Neuronal stem cell (in vitro differentiated cells): ENCODE data around the gene ERVMER34-1.

ENCODE experiments used
- DNase-seq: peaks from one replicate; pipeline ENCODE4 v3.0.0-alpha.2; 2013; ENCODE audit warnings: low spot score
- H2AFZ ChIP-seq: one replicate; pipeline ENCODE4 v1.6.1; 2013; ENCODE audit warnings: mild to moderate bottlenecking, low read length, inconsistent platforms
- H2AK5ac ChIP-seq: 2 replicates; pipeline ENCODE4 v1.6.1; 2013; ENCODE audit warnings: low read depth, mild to moderate bottlenecking, inconsistent platforms, low read length, moderate library complexity, mixed read lengths
- H2BK120ac ChIP-seq: 2 replicates; pipeline ENCODE4 v1.6.1; 2013; ENCODE audit warnings: low read depth, mild to moderate bottlenecking, inconsistent platforms, low read length, moderate library complexity, mixed read lengths
- H2BK12ac ChIP-seq: one replicate; pipeline ENCODE4 v1.6.1; 2013; ENCODE audit warnings: low read length, inconsistent platforms
- H2BK15ac ChIP-seq: 2 replicates; pipeline ENCODE4 v1.6.1; 2013; ENCODE audit warnings: mild to moderate bottlenecking, low read length, inconsistent platforms, mixed read lengths
- H2BK5ac ChIP-seq: one replicate; pipeline ENCODE4 v1.6.1; 2013; ENCODE audit warnings: inconsistent platforms, mild to moderate bottlenecking, low read length, moderate library complexity
- H3K14ac ChIP-seq: one replicate; pipeline ENCODE4 v1.6.1; 2013; ENCODE audit warnings: low read length, inconsistent platforms
- H3K18ac ChIP-seq: 2 replicates; pipeline ENCODE4 v1.6.1; 2013; ENCODE audit warnings: low read length, inconsistent platforms
- H3K23ac ChIP-seq: 2 replicates; pipeline ENCODE4 v1.6.1; 2013; ENCODE audit warnings: low read depth, mild to moderate bottlenecking, mixed read lengths, low read length, inconsistent platforms; ENCODE audit not compliant: poor library complexity
- H3K27ac ChIP-seq: replicated peaks from 3 replicates; pipeline ENCODE4 v1.5.1; 2013; ENCODE audit warnings: low read length, inconsistent platforms
- H3K27me3 ChIP-seq, 3 experiments: 2 replicates each; pipeline ENCODE4 v1.6.1; 2013; ENCODE audit warnings: low read length in 3 of 3, mild to moderate bottlenecking in 2 of 3, inconsistent platforms in 1 of 3, low read depth in 1 of 3, mixed read lengths in 1 of 3, moderate library complexity in 1 of 3; ENCODE audit not compliant: control insufficient read depth in 3 of 3, insufficient read depth in 3 of 3
- H3K36me3 ChIP-seq, 2 donors: replicated peaks in 1 of 2; 2 replicates each; pipeline ENCODE4 v1.6.1; 2013; ENCODE audit warnings: low read length in 2 of 2; ENCODE audit not compliant: control insufficient read depth in 2 of 2, insufficient read depth in 2 of 2
- H3K4ac ChIP-seq: 2 replicates; pipeline ENCODE4 v1.6.1; 2013; ENCODE audit warnings: inconsistent platforms, mild to moderate bottlenecking, low read length, moderate library complexity
- H3K4me1 ChIP-seq, 2 donors: 1 replicate in 1 of 2; 2 replicates in 1 of 2; pipeline ENCODE4 v1.6.1; 2013; ENCODE audit warnings: low read length in 2 of 2, low read depth in 1 of 2; ENCODE audit not compliant: control insufficient read depth in 2 of 2, insufficient read depth in 1 of 2
- H3K4me2 ChIP-seq: one replicate; pipeline ENCODE4 v1.6.1; 2013; ENCODE audit warnings: mild to moderate bottlenecking, low read length, inconsistent platforms; ENCODE audit not compliant: insufficient read depth, poor library complexity, severe bottlenecking
- H3K4me3 ChIP-seq, 2 donors: 2 replicates each; pipeline ENCODE4 v1.5.1; 2013; ENCODE audit warnings: low read length in 2 of 2, mild to moderate bottlenecking in 2 of 2, inconsistent platforms in 1 of 2, moderate library complexity in 1 of 2
- H3K79me1 ChIP-seq: one replicate; pipeline ENCODE4 v1.6.1; 2013; ENCODE audit warnings: low read depth, mild to moderate bottlenecking, inconsistent platforms, low read length, moderate library complexity
- H3K9ac ChIP-seq: one replicate; pipeline ENCODE4 v1.6.1; 2013; ENCODE audit warnings: mild to moderate bottlenecking, low read depth, low read length, inconsistent platforms; ENCODE audit not compliant: poor library complexity
- H3K9me3 ChIP-seq, 2 donors: replicated peaks in 1 of 2; 2 replicates each; pipeline versions ENCODE3 to v1.6.1; 2013; ENCODE audit warnings: low read length in 2 of 2, mild to moderate bottlenecking in 2 of 2, inconsistent platforms in 1 of 2, low read depth in 1 of 2, mixed read lengths in 1 of 2, moderate library complexity in 1 of 2; ENCODE audit not compliant: control insufficient read depth in 2 of 2, insufficient read depth in 1 of 2
- H4K8ac ChIP-seq: one replicate; pipeline ENCODE4 v1.6.1; 2013; ENCODE audit warnings: low read depth, mild to moderate bottlenecking, inconsistent platforms, low read length, moderate library complexity
- H4K91ac ChIP-seq: one replicate; pipeline ENCODE4 v1.6.1; 2013; ENCODE audit warnings: low read length, low read depth, mild to moderate bottlenecking, inconsistent platforms; ENCODE audit not compliant: poor library complexity
- WGBS, 2 donors: extraction: QIAGEN DNeasy Blood & Tissue Kit; methylation state at CpG; one replicate each; pipeline ENCODE4 v1.1.7; 2013; ENCODE audit warnings: missing lambda C conversion rate in 2 of 2, mixed read lengths in 1 of 2; ENCODE audit not compliant: insufficient read length in 2 of 2, insufficient replicate concordance in 1 of 2; ENCODE audit errors: extremely low coverage in 2 of 2; 5-methylcytosine and 5-hydroxymethylcytosine counted together

ERVMER34-1 gene

DNA sequence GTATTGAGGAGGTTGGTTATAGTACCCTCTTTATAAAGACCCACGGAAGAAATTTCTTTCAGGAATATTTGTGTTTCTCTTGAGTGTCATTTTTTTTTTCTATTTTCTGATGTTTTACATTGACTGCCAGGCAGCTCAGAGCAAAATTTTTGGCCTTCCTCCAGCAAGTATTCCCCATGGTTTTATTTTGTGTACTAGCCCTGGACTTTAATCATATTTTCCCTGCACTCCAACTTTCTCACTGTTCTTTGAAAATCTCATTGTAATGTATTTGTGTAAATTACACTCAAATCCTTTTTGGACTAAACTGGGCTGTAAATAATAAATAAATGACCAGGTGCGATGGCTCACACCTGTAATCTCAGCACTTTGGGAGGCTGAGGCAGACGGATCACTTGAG lies 46.6 kb downstream of the ERVMER34-1 start:
- Histone ChIP-seq H3K23ac (no peak overlapping the region), H3K9ac (no peak overlapping the region), H2BK12ac (no peak overlapping the region), H2BK15ac (no peak overlapping the region), H3K4me2 (no peak overlapping the region), H3K4me1 (peaks cover 0 to 1% of the 10 kb centered on the region in 2 donors), H2BK5ac (no peak overlapping the region), H3K79me1 (no peaks in the 10 kb centered on the region), H3K36me3 (no peaks in the 10 kb centered on the region), H3K18ac (no peak overlapping the region), H2BK120ac (no peak overlapping the region), H3K4me3 (no peak overlapping the region), H4K91ac (no peak overlapping the region), H3K9me3 (no peaks in the 10 kb centered on the region), H3K14ac (no peak overlapping the region), H2AK5ac (no peak overlapping the region), H2AFZ (no peak overlapping the region), H4K8ac (no peak overlapping the region), H3K27me3 (peaks cover 0 to 9% (median 0%) of the 10 kb centered on the region in 3 experiments), H3K27ac (no peak overlapping the region), H3K4ac (no peak overlapping the region)
- WGBS, 2 donors = no CpG with 5 or more reads among the region's 3 CpGs
- no peak for DNase-seq

DNA sequence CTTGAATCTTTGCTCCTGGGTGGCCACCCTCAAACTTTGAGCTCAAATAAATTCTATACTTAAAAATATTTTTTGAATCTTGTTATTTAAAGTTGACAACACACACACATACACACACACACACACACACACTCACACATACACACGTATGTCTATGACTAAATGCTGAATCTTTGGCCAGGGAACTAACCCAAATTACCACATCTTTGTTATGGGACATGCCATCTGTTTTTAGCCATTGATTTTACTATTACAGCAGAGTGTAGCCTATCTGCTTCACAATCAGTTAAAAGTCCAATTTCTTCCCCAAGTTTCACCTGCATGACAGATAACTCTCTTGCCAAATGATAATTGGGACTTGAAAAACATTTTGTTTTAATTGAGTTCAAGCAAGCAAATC lies 47.1 kb downstream of the ERVMER34-1 start:
- WGBS, 2 donors = no CpG with 5 or more reads among the region's 1 CpG
- Histone ChIP-seq H2AFZ (no peak overlapping the region), H3K9me3 (no peaks in the 10 kb centered on the region), H2AK5ac (no peak overlapping the region), H4K91ac (no peak overlapping the region), H3K27me3 (peaks cover 0 to 4% (median 0%) of the 10 kb centered on the region in 3 experiments), H3K23ac (no peak overlapping the region), H3K14ac (no peak overlapping the region), H3K4me1 (no peaks in the 10 kb centered on the region), H3K4ac (no peak overlapping the region), H2BK5ac (no peak overlapping the region), H3K4me3 (no peak overlapping the region), H3K27ac (no peak overlapping the region), H3K9ac (no peak overlapping the region), H2BK120ac (no peak overlapping the region), H2BK12ac (no peak overlapping the region), H3K36me3 (no peaks in the 10 kb centered on the region), H2BK15ac (no peak overlapping the region), H3K4me2 (no peak overlapping the region), H3K79me1 (no peaks in the 10 kb centered on the region), H3K18ac (no peak overlapping the region), H4K8ac (no peak overlapping the region)
- no peak for DNase-seq

DNA sequence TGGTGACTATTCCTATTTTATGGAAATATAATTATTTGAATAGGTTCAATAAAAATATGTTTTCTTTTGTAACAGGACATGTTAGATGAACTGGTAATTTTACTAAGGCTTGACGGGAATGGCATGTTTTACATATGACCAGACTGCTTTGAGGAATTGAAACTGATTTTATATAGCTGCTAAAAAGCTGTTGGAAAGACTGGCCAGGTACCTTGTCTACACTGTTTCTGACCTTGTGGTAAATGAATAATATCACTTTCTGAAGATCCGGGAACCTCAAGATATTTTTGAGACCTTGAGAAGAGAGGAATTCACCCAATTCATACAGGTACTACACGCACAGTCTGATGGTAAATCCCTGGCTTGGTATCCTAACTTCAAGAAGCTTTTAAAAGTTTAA lies 50.0 kb downstream of the ERVMER34-1 start:
- H3K4ac ChIP-seq = no peak overlapping the region
- H2BK15ac ChIP-seq = no peak overlapping the region
- H4K91ac ChIP-seq = no peak overlapping the region
- no peak overlapping the region for H2BK12ac ChIP-seq
- H3K4me1 ChIP-seq = no peaks in the 10 kb centered on the region
- H3K79me1 ChIP-seq = no peaks in the 10 kb centered on the region
- no peak overlapping the region for H3K9ac ChIP-seq
- no peak overlapping the region for H2BK120ac ChIP-seq
- H3K9me3 ChIP-seq = no peaks in the 10 kb centered on the region
- no peak overlapping the region for H2AFZ ChIP-seq
- no peak overlapping the region for H3K23ac ChIP-seq
- no peak overlapping the region for H2AK5ac ChIP-seq
- no peak overlapping the region for H3K4me3 ChIP-seq
- H3K27me3 ChIP-seq = peaks cover 0 to 3% (median 0%) of the 10 kb centered on the region in 3 experiments
- DNase-seq = no peak
- H3K27ac ChIP-seq = no peak overlapping the region
- no peak overlapping the region for H3K18ac ChIP-seq
- WGBS, 2 donors = no CpG with 5 or more reads among the region's 3 CpGs
- H2BK5ac ChIP-seq = no peak overlapping the region
- H4K8ac ChIP-seq = no peak overlapping the region
- H3K4me2 ChIP-seq = no peak overlapping the region
- no peak overlapping the region for H3K14ac ChIP-seq
- no peaks in the 10 kb centered on the region for H3K36me3 ChIP-seq

DNA sequence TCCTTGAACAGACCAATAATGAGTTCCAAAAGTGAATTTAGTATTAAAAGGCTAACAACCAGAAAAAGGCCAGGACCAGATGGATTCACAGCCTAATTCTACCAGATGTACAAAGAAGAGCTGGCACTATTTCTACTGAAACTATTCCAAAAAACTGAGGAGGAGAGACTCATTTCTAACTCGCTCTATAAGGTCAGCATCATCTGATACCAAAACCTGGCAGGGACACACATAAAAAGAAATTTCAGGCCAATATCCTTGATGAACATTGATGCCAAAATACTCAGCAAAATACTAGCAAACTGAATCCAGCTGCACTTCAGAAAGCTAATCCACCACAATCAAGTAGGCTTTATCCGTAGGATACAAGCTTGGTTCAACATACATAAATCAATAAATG lies 56.3 kb downstream of the ERVMER34-1 start:
- WGBS, 2 donors = no CpG with 5 or more reads among the region's 2 CpGs
- Histone ChIP-seq H2BK120ac (no peak overlapping the region), H2AK5ac (no peak overlapping the region), H3K9me3 (peaks cover 0 to 5% of the 10 kb centered on the region in 2 donors), H3K4me3 (no peak overlapping the region), H3K9ac (no peak overlapping the region), H2BK12ac (no peak overlapping the region), H3K4ac (no peak overlapping the region), H4K91ac (no peak overlapping the region), H2AFZ (no peak overlapping the region), H2BK5ac (no peak overlapping the region), H3K36me3 (no peaks in the 10 kb centered on the region), H3K4me2 (no peak overlapping the region), H3K23ac (no peak overlapping the region), H3K14ac (no peak overlapping the region), H3K18ac (no peak overlapping the region), H3K4me1 (no peaks in the 10 kb centered on the region), H3K79me1 (no peaks in the 10 kb centered on the region), H3K27me3 (no peaks in the 10 kb centered on the region), H3K27ac (no peak overlapping the region), H4K8ac (no peak overlapping the region), H2BK15ac (no peak overlapping the region)
- DNase-seq = no peak
